Epithelial cell of proximal tubule (primary cell): ENCODE results near the gene RIN3. TPM values are rescaled to one million over a fixed set of nuclear protein-coding genes. Genes with fewer than 3 reads are reported as not detected.

Source experiments
- DNase-seq: peaks from one replicate; pipeline ENCODE4 v3.0.0-alpha.2; 2011; ENCODE audit warnings: low read depth
- H3K4me3 ChIP-seq: 2 replicates; pipeline ENCODE4 v1.5.1; 2011; ENCODE audit warnings: low read depth, mild to moderate bottlenecking, low read length
- CTCF ChIP-seq: conservative IDR thresholded peaks from 2 replicates; pipeline ENCODE4 v1.5.1; 2012; ENCODE audit warnings: low read depth, mild to moderate bottlenecking, low read length
- total RNA-seq: library from RNA; depleted of rRNA; stranded (reverse); fragments of >200 nt; gene quantifications from 2 replicates; pipeline ENCODE4 v1.2.3, GENCODE V29; 2015

The RIN3 gene
- total RNA-seq, 1 donor from 2014 or later, result 7.4 TPM

GRCh38 chr14:92615451-92615850 is 101.9 kb downstream of the RIN3 start:
- no peak for DNase-seq
- H3K4me3 ChIP-seq, result no peak overlapping the region
- TF ChIP-seq CTCF, result no peak

- no peak overlapping the region for H3K4me3 ChIP-seq
- no peak for DNase-seq
- TF ChIP-seq CTCF, result no peak
These were observed 102.6 kb downstream of the RIN3 start for GRCh38 chr14:92616178-92616577.

GRCh38 chr14:92617581-92617980 is 104.0 kb downstream of the RIN3 start:
- TF ChIP-seq CTCF, result no peak
- DNase-seq, result no peak
- H3K4me3 ChIP-seq, result no peak overlapping the region

GRCh38 chr14:92619671-92620456 is 106.3 kb downstream of the RIN3 start:
- no peak overlapping the region for H3K4me3 ChIP-seq
- DNase-seq, result no peak
- no peak for TF ChIP-seq CTCF

- no peak overlapping the region for H3K4me3 ChIP-seq
- DNase-seq, result no peak
- no peak for TF ChIP-seq CTCF
These were observed 108.7 kb downstream of the RIN3 start for GRCh38 chr14:92622311-92622710.

GRCh38 chr14:92624764-92625163 is 111.2 kb downstream of the RIN3 start:
- no peak for TF ChIP-seq CTCF

GRCh38 chr14:92625213-92625612 is 111.6 kb downstream of the RIN3 start:
- no peak overlapping the region for H3K4me3 ChIP-seq
- DNase-seq, result peak; percentile 80
- no peak for TF ChIP-seq CTCF

More at GRCh38 chr14:92624764-92625163, 111.2 kb downstream of the RIN3 start:
- no peak overlapping the region for H3K4me3 ChIP-seq
- no peak for DNase-seq
